MCF 10A (cell line): ENCODE results near the gene AMH. TPM values are rescaled to one million over a fixed set of nuclear protein-coding genes. Genes with fewer than 3 reads are reported as not detected.
"Not testable (repeated sequence)": the region's sequence is repeated elsewhere in the genome, so short reads cannot be mapped to it uniquely, and the experiment has no call there.

ENCODE experiments used
- BruUV-seq: library from RNA; stranded (reverse); fragments of 400-500 nt; replicated peaks from 2 replicates; lab custom pipeline; 2021; lab: Mats Ljungman, UMichigan
- CTCF ChIA-PET: fragments of 300-600 bp; sonication (Branson Sonifier 250); formaldehyde crosslinking; extraction: SDS; loops from one replicate; lab custom pipeline; 2021; ENCODE audit warnings: antibody characterized with exemption, inconsistent platforms; lab: Yijun Ruan, JAX
- POLR2A ChIA-PET: fragments of 300-600, 350-650 bp; sonication (Branson Sonifier 250); formaldehyde crosslinking; extraction: SDS; loops from one replicate; lab custom pipeline; 2020; ENCODE audit warnings: antibody characterized with exemption, inconsistent platforms; lab: Yijun Ruan, JAX
- DNase-seq: peaks from one replicate; pipeline ENCODE4 v3.0.0-alpha.2; 2018; ENCODE audit not compliant: unreplicated experiment
- H3K27ac Mint-ChIP-seq: one replicate; pipeline ENCODE4 v1.8.0; 2022; ENCODE audit warnings: mild to moderate bottlenecking, low read depth, mixed read lengths; ENCODE audit not compliant: unreplicated experiment
- H3K27me3 Mint-ChIP-seq: one replicate; pipeline ENCODE4 v1.8.0; 2022; ENCODE audit warnings: mixed read lengths; ENCODE audit not compliant: insufficient read depth, unreplicated experiment
- H3K36me3 Mint-ChIP-seq: one replicate; pipeline ENCODE4 v1.8.0; 2022; ENCODE audit warnings: mild to moderate bottlenecking, moderate library complexity, mixed read lengths; ENCODE audit not compliant: insufficient read depth, unreplicated experiment
- H3K4me1 Mint-ChIP-seq: one replicate; pipeline ENCODE4 v1.8.0; 2022; ENCODE audit warnings: mixed read lengths; ENCODE audit not compliant: insufficient read depth, unreplicated experiment
- H3K4me3 Mint-ChIP-seq: one replicate; pipeline ENCODE4 v1.8.0; 2022; ENCODE audit warnings: mild to moderate bottlenecking, moderate library complexity, mixed read lengths; ENCODE audit not compliant: unreplicated experiment
- H3K9me3 Mint-ChIP-seq: one replicate; pipeline ENCODE4 v1.8.0; 2022; ENCODE audit warnings: mixed read lengths; ENCODE audit not compliant: unreplicated experiment
- CTCF ChIP-seq: fragments of 200-600 bp; IDR thresholded peaks from one replicate; pipeline ENCODE4 v1.8.0; 2022; ENCODE audit warnings: antibody characterized with exemption, mild to moderate bottlenecking; ENCODE audit not compliant: unreplicated experiment
- intact Hi-C: fragments of 100-400 bp; cut with micrococcal nuclease; formaldehyde crosslinking; loops from 2 replicates; pipeline ENCODE4 v1.14.1; 2022
- total RNA-seq: library from RNA; stranded (reverse); gene quantifications from 2 replicates; pipeline ENCODE4 v1.2.3, GENCODE V29; 2022

The AMH gene
- total RNA-seq, 1 experiment from 2014 or later = 11.9 TPM

GRCh38 chr19:2277138-2277537 is 28.0 kb downstream of the AMH start:
- intact Hi-C loops = loop anchor here (10.0 kb wide), 1 partner anchor 338 kb away; no protein-coding TSS in a partner anchor
- Mint-ChIP-seq H3K9me3 (no peaks in the 10 kb centered on the region), H3K36me3 (peaks cover 44% of the 10 kb centered on the region), H3K27me3 (no peaks in the 10 kb centered on the region), H3K27ac (no peak overlapping the region), H3K4me3 (no peak overlapping the region), H3K4me1 (peaks cover 13% of the 10 kb centered on the region)
- ChIA-PET POLR2A (interaction anchor here (0.6 kb wide), 1 partner anchor 64 kb away, joined by 3 read pairs; no protein-coding TSS in a partner anchor), CTCF (interaction anchor here (0.5 to 0.6 kb wide), 3 partner anchors 71 to 122 kb away, joined by 3 to 4 read pairs (median 4); no protein-coding TSS in a partner anchor)
- no peak for DNase-seq
- BruUV-seq = no TSS peak
- no peak for TF ChIP-seq CTCF

DNA sequence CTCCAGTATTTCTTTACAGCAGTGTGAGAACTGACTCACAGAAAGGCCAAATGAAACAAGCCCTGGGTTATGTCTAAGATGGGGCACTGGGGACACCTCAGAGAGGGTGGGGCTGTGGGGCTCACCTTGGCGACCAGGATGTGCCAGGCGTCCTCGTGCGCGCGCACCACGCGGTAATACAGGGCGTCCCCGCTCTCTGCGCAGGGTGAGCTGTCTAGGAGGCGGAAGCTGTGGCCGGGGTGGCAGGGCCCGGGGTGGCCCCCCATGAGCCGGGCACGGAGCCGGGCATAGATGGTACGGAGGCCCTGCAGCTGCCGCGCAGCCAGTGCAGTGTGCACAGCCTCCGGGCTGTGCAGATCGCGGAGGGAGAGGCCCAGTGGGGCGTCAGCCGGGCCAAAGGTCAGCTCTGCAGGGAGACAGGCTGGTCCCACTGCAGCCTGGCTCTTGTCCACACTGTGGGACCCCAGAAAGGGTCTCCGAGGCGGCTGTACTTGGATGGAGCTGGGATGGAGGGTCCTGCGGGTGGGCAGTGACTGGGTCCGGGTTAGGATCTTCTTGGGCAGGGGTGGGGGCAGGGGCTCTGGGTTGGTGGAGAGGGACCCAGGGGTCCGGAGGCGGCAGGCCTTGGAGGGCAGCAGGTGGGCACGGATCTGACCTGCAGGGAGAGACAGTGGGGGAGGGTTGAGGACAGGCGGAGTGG is 29.5 kb downstream of the AMH start:
- H3K4me1 Mint-ChIP-seq = peaks cover 6% of the 10 kb centered on the region
- H3K36me3 Mint-ChIP-seq = peaks cover 29% of the 10 kb centered on the region
- ChIA-PET POLR2A (interaction anchor here (1.2 kb wide), 1 partner anchor 9 kb away, joined by 3 read pairs; no protein-coding TSS in a partner anchor), CTCF (no interaction called here)
- H3K4me3 Mint-ChIP-seq = no peak overlapping the region
- BruUV-seq = no TSS peak
- intact Hi-C loops = loop anchor here (10.0 kb wide), 1 partner anchor 336 kb away; no protein-coding TSS in a partner anchor
- no peaks in the 10 kb centered on the region for H3K9me3 Mint-ChIP-seq
- no peaks in the 10 kb centered on the region for H3K27me3 Mint-ChIP-seq
- TF ChIP-seq CTCF = no peak
- no peak overlapping the region for H3K27ac Mint-ChIP-seq
- DNase-seq = no peak

DNA sequence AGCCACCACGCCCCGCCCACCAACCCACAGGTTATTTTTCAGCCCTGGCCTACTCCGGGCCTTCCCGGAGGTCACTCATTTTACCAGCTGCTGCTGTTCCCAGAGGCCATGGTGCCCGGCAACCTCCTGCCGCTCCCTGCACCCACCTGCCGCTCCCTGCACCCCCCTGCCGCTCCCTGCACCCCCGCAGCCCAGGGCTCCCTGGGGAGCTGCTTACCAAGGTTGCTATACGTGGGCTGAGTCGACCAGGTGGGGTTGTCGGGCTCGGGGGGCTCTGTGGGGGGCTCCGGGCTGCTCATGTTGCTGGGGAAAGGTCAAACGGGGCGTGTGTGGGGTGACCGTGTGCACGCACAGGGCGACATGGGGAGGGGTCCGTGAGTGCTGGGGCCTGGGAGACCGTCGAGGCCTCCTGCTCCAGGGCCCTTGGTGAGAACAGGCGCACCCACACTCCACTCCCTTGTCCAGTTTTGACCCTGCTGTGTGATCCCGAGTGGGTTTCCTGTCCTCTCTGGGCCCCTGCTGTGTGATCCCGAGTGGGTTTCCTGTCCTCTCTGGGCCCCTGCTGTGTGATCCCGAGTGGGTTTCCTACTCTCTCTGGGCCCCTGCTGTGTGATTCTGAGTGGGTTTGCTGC is 31.6 kb downstream of the AMH start:
- H3K4me1 Mint-ChIP-seq = no peaks in the 10 kb centered on the region
- intact Hi-C loops = no loop called here
- BruUV-seq = no TSS peak
- H3K27me3 Mint-ChIP-seq = no peaks in the 10 kb centered on the region
- no peak for TF ChIP-seq CTCF
- H3K27ac Mint-ChIP-seq = no peak overlapping the region
- POLR2A ChIA-PET = interaction anchor here (1.0 kb wide), 1 partner anchor 13 kb away, joined by 3 read pairs; no protein-coding TSS in a partner anchor
- CTCF ChIA-PET = no interaction called here
- peaks cover 15% of the 10 kb centered on the region for H3K36me3 Mint-ChIP-seq
- no peak for DNase-seq
- H3K9me3 Mint-ChIP-seq = no peaks in the 10 kb centered on the region
- no peak overlapping the region for H3K4me3 Mint-ChIP-seq

- H3K4me3 Mint-ChIP-seq, H3K27ac Mint-ChIP-seq, DNase-seq, H3K4me1 Mint-ChIP-seq, H3K27me3 Mint-ChIP-seq, BruUV-seq, H3K9me3 Mint-ChIP-seq, POLR2A ChIA-PET, intact Hi-C loops, CTCF ChIA-PET: not testable (repeated sequence)
- peaks cover 15% of the 10 kb centered on the region for H3K36me3 Mint-ChIP-seq
Observed at GRCh38 chr19:2281265-2282061, 32.3 kb downstream of the AMH start.
